ENCODE results near the gene ROR2. TPM values are rescaled to one million over a fixed set of nuclear protein-coding genes. Genes with fewer than 3 reads are reported as not detected.

The ROR2 gene
- total and polyA plus RNA-seq, 2 of the 13 experiments (the other 11 are each of a cell fraction or from before 2014, with no cell fraction given), result not detected

DNA sequence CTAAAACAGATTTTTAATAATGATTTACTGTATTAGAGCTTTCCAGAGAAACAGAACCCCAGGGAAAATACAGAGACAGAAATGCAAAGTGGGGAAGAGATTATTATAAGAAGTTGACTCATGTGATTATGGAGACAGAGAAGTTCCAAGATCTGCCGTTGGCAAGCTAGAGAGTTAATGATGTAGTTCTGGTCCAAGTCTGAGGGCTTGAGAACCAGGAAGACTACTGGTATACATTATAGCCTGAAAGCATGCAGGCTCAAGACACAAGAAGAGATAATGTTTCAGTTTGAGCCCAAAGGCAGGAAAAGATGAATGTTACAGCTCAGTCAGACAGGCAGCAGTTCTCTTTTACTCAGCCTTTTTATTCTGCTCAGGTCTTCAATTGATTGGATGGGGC lies 427.5 kb downstream of the ROR2 start:
- DNase-seq (ENCODE audit: low spot score), result no peak
- in situ Hi-C loops (cut with HindIII; ENCODE audit: extremely low pct_ligation_motif_present, low pct_unique_long_range_greater_than_20kb) (no loop called here), intact Hi-C loops (cut with micrococcal nuclease; ENCODE audit: unreplicated experiment) (no loop called here)
- H3K79me2 ChIP-seq (ENCODE audit: insufficient read depth, low read length), result no peaks in the 10 kb centered on the region
- no peaks in the 10 kb centered on the region for H3K4me1 ChIP-seq (ENCODE audit: insufficient read depth, low read length)
- TF ChIP-seq TGIF2 (CRISPR knock-in tag; IDR thresholded peaks at IDR 0.05) (no peak), HNRNPLL (IDR thresholded peaks at IDR 0.05; ENCODE audit: low read depth, low read length, poor library complexity, severe bottlenecking) (no peak)
- no peaks in the 10 kb centered on the region for H3K27me3 ChIP-seq (ENCODE audit: control insufficient read depth in 1 of 2, insufficient read depth in 2 of 2, low read length in 2 of 2)
- no peak overlapping the region for H3K4me3 ChIP-seq (replicated peaks in 1 of 3; ENCODE audit: insufficient read depth in 1 of 3, low read depth in 2 of 3, low read length in 3 of 3)
- no peak for FAIRE-seq
- WGBS (ENCODE audit: low lambda C conversion rate), result 8% methylated on average over 1 of the region's 1 CpG
- no peaks in the 10 kb centered on the region for H4K20me1 ChIP-seq (ENCODE audit: insufficient read depth, low read length)
- no peaks in the 10 kb centered on the region for H3K36me3 ChIP-seq (replicated peaks in 1 of 2; ENCODE audit: control insufficient read depth in 1 of 2, insufficient read depth in 2 of 2, low read length in 2 of 2)
- no peak overlapping the region for H3K9ac ChIP-seq (ENCODE audit: insufficient read depth, low read depth, low read length)
- BruUV-seq (replicated peaks), result no TSS peak
- no peak for ATAC-seq
- CTCF ChIA-PET (ENCODE audit: low intra/inter-chr PET ratio, low total read pairs), result no interaction called here
- no peak overlapping the region for H3K4me2 ChIP-seq (ENCODE audit: low read depth, low read length)
- H3K9me3 ChIP-seq (ENCODE audit: low read length), result no peaks in the 10 kb centered on the region
- H3K27ac ChIP-seq (ENCODE audit: extremely low read length, insufficient read depth, low read length), result no peak overlapping the region
- POLR2A ChIA-PET, result no interaction called here
- no peak overlapping the region for H2AFZ ChIP-seq (ENCODE audit: low read length)

GRCh38 chr9:91519520-91520277 lies 430.3 kb downstream of the ROR2 start:
- CTCF ChIA-PET (ENCODE audit: low intra/inter-chr PET ratio, low total read pairs), result no interaction called here

More at GRCh38 chr9:91519520-91520277, 430.3 kb downstream of the ROR2 start:
- H3K27ac ChIP-seq (ENCODE audit: extremely low read length, insufficient read depth, low read length), result no peak overlapping the region
- H2AFZ ChIP-seq (ENCODE audit: low read length), result no peak overlapping the region
- H4K20me1 ChIP-seq (ENCODE audit: insufficient read depth, low read length), result no peaks in the 10 kb centered on the region
- no peaks in the 10 kb centered on the region for H3K4me1 ChIP-seq (ENCODE audit: insufficient read depth, low read length)
- no TSS peak for BruUV-seq (replicated peaks)
- ATAC-seq (no peak), FAIRE-seq (no peak), DNase-seq (ENCODE audit: low spot score) (no peak)
- intact Hi-C loops (cut with micrococcal nuclease; ENCODE audit: unreplicated experiment), result no loop called here
- H3K9ac ChIP-seq (ENCODE audit: insufficient read depth, low read depth, low read length), result no peak overlapping the region
- TF ChIP-seq LCORL (IDR thresholded peaks at IDR 0.05) (0 out of 2 replicates have a peak, but pooled peaks have one; percentile 24), LCORL (CRISPR knock-in tag; IDR thresholded peaks at IDR 0.05) (no peak), ZBTB33 (CRISPR knock-in tag; IDR thresholded peaks at IDR 0.05) (no peak), ZNF816 (CRISPR knock-in tag; IDR thresholded peaks at IDR 0.05; ENCODE audit: borderline replicate concordance) (no peak), ZNF556 (CRISPR knock-in tag; IDR thresholded peaks at IDR 0.05; ENCODE audit: borderline replicate concordance) (no peak), ZFY (CRISPR knock-in tag; IDR thresholded peaks at IDR 0.05) (no peak)
- WGBS (ENCODE audit: low lambda C conversion rate), result 31% methylated on average over 2 of the region's 2 CpGs
- POLR2A ChIA-PET, result no interaction called here
- 0 out of 5 replicates have a peak, but pooled peaks cover 0 to 4% of the 10 kb centered on the region in 2 experiments for H3K27me3 ChIP-seq (ENCODE audit: control insufficient read depth in 1 of 2, insufficient read depth in 2 of 2, low read length in 2 of 2)
- H3K4me3 ChIP-seq (replicated peaks in 1 of 3; ENCODE audit: insufficient read depth in 1 of 3, low read depth in 2 of 3, low read length in 3 of 3), result no peak overlapping the region
- no peaks in the 10 kb centered on the region for H3K79me2 ChIP-seq (ENCODE audit: insufficient read depth, low read length)
- H3K36me3 ChIP-seq (replicated peaks in 1 of 2; ENCODE audit: control insufficient read depth in 1 of 2, insufficient read depth in 2 of 2, low read length in 2 of 2), result no peaks in the 10 kb centered on the region
- H3K9me3 ChIP-seq (ENCODE audit: low read length), result no peaks in the 10 kb centered on the region
- in situ Hi-C loops (cut with HindIII; ENCODE audit: extremely low pct_ligation_motif_present, low pct_unique_long_range_greater_than_20kb), result no loop called here
- H3K4me2 ChIP-seq (ENCODE audit: low read depth, low read length), result no peak overlapping the region
